GM12874 (cell line): ENCODE data around the gene PYROXD2.
A peak's percentile ranks its signal among the peaks of the same experiment; 100 is the strongest.

Experiments used
- TF ChIP-seq, protein P1 (sequence below): IDR thresholded peaks from 2 replicates; pipeline ENCODE4 v1.5.1; 2011; ENCODE audit warnings: low read depth, mild to moderate bottlenecking, control low read depth, low read length, moderate library complexity; ENCODE audit not compliant: insufficient read depth

The PYROXD2 gene

DNA sequence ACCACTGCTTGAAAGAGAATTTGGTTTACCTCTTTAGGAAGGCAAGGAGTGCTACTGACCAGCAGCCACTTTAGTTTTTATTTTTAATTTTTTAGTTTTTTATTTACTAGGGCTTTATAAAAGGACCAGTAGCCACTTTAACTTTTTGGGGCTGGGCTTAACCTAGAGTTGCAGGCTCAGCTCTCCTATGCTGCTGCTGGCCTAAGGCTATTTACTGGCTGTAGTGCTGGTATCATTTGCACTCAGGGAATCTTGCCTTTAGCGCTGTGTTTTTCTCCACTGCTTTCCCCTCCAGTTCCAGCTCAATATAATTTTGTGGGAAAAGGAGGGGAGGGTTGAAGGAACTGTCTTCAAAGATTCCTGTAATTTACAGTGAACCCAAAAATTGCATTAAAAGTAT, 18.4 kb upstream of the PYROXD2 start:
- TF ChIP-seq, protein P1, sequence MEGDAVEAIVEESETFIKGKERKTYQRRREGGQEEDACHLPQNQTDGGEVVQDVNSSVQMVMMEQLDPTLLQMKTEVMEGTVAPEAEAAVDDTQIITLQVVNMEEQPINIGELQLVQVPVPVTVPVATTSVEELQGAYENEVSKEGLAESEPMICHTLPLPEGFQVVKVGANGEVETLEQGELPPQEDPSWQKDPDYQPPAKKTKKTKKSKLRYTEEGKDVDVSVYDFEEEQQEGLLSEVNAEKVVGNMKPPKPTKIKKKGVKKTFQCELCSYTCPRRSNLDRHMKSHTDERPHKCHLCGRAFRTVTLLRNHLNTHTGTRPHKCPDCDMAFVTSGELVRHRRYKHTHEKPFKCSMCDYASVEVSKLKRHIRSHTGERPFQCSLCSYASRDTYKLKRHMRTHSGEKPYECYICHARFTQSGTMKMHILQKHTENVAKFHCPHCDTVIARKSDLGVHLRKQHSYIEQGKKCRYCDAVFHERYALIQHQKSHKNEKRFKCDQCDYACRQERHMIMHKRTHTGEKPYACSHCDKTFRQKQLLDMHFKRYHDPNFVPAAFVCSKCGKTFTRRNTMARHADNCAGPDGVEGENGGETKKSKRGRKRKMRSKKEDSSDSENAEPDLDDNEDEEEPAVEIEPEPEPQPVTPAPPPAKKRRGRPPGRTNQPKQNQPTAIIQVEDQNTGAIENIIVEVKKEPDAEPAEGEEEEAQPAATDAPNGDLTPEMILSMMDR, result no peak

DNA sequence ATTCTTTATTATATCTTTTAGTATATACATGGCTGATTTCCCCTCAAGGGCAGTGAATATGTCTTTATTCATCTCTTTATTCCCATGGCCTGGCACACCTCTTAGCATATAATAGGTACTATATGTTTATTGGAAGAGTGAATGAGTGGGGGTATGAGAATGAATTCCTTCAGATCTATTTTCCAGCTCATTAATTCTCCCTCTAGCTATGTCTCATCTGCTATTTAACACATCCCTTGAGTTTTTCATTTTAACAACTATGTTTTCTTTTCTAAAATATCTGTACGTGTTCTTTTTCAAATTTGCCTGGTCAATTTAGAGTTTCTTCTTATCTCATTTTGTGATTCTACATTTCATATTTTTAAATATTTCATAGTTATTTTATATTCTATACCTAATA, 17.3 kb upstream of the PYROXD2 start:
- TF ChIP-seq, protein P1, result no peak

DNA sequence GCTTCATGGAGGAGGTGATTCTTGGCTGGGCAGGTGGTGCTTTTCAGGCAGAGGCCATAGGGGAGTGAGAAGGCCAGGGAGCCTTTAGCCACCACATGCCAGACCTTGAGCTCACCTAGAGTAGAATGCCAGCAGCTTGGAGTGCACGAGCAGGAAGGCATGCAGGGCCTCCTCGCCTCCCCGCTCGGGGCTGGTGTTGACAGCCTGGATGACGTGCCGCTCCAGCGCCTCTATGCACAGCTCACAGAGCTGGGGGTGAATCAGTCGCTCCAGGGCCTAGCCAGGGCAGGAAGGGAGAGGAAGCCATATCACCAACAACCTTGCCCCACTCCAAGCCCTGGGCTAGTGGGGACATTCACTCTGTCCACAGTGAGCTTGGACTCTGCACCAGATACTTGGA, 16.0 kb upstream of the PYROXD2 start:
- TF ChIP-seq, protein P1, result no peak

DNA sequence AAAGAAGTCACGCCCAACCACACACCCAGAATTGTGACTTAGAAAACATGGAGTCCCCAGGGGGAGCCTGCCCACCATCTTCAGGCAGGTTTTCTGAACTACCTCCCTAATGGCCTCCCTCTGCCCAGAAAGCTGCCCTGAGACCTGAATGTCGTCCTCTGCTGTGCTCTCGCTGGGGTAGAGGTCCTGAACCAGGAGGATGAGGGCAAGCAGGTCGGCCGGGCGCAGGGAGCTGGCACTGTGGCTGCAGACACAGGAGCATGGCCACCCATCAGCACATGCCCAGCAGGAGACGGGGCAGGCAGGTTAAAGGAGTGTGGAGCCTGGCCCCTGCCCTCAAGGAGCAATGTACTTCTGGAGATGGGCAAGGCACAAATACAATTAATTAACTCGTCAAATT, 15.4 kb upstream of the PYROXD2 start:
- TF ChIP-seq, protein P1, result no peak

DNA sequence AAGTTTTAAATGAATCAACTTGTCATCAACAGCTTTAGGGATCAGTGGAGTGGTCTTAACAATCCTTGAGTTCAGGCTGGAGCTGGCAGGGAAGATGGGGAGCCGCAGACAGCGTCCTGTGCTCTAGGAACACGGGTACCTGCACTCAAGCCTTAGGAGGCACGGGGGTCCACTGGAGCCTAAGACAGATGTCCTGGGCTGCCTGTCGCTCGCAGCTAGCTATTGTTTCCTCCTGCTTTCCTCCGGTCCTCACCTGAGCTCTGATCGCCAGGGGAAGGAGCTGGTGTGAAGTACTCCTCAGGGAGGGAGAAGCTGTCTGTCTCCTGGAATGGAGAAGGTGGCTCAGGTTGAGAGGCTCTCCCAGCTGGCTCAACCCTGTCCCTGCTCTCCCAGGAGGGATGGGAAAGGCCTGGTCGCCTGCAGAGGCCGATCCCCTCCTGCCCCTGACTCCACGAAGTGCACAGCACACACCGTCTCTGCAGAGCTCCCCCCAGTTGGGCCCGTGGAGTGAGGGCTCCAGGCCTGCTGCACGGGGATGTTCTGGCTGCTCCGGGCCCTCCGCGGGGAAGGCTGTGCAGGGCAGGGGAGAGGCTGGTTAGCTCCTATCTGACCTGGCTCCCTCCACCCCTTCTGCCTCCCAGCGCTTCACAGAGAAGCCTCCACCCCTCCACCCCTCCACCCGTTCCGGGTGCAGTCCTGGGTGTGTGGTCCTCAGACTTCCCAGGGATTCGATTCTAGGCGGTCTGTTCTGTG, 14.5 kb upstream of the PYROXD2 start:
- TF ChIP-seq, protein P1, result no peak

DNA sequence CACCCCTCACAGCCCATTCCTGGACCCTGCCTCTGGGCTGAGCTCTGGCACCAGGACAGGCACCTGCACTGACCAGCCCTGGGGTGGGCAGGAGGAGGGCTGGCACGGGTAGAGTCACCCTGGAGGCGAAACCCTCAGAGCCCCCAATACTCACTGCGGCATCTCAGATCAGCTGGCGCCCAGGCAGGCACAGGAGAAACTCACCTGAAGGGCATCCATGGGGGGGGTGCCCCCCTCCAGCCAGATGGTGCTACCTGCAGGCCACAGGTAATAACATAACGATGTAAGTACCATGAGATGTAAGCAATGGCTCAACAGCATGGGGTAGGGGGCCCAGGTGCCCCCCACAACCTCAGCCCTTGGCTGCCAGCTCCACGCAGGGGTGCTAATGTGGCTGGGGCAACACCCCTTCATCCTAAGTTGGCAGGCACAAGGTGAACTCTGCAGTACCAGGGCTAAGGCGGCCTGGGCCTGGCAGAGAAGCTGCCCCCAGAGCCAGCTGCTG, 12.1 kb upstream of the PYROXD2 start:
- TF ChIP-seq, protein P1, result no peak

DNA sequence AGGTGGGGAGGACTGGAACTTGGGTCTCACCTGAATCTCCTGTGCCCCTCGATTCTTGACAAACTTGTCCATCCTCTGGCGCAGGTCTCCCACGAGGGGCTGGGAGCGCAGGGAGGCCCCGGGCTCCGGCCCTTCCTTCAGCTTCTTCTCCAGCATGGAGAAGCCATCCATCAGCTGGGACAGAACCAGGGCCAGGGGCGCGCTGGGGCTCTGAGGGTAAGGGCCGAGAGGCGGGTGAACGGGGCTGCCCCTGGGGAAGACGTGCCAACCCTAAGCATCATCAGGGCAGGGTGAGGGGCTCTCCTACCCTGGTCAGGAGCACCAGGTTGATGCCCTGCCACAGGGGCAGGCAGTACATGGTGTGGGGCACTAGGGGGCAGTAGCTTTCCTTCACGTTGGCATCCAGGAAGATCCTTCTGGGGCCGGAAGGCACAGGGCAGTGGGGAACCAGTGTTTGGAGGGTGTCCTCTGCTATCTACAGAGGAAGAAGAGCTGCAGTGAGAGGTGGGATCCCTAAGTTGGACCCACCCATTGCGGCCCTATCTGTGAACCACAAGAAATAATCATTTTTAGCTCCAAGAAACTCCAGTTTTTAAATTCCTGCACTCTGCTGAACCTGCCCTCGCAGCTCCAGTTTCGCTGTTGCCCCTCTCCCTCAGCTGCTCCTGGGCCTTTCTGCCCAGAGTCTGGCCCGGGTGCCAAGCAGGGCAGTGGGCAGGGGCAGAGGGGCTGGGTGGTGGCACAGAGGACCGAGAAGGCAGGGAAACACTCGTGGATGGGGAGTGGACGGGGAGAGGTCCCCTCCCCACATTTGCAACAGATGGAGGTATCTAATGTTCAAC, 10.8 kb upstream of the PYROXD2 start:
- TF ChIP-seq, protein P1, result peak; percentile 87
